Esophagus muscularis mucosa (tissue), 4 donors: Measurements from ENCODE around the gene TEKTIP1.

Experiments used
- EP300 ChIP-seq: sonication (generic); formaldehyde crosslinking; IDR thresholded peaks from one replicate; pipeline ENCODE4 v1.6.1; 2017; ENCODE audit warnings: antibody characterized with exemption
- POLR2A ChIP-seq: fragments of 450-650 bp; IDR thresholded peaks from one replicate; pipeline ENCODE4 v1.6.1; 2017; ENCODE audit warnings: antibody characterized with exemption, moderate library complexity, mild to moderate bottlenecking, low read depth
- POLR2AphosphoS5 ChIP-seq, 2 donors: sonication (generic); formaldehyde crosslinking; IDR thresholded peaks; one replicate each; pipeline ENCODE4 v1.6.1; 2017; ENCODE audit warnings: antibody characterized with exemption in 2 of 2
- TF ChIP-seq, protein P1 (sequence below), 3 experiments: fragments of 200-600 bp in 2 of 3; fragments of 450-650 bp in 1 of 3; sonication (generic) in 2 of 3; IDR thresholded peaks; one replicate each; pipeline ENCODE4 v1.5.1; 2017 to 2019; ENCODE audit warnings: antibody characterized with exemption in 3 of 3, mild to moderate bottlenecking in 2 of 3, moderate library complexity in 1 of 3

DNA sequence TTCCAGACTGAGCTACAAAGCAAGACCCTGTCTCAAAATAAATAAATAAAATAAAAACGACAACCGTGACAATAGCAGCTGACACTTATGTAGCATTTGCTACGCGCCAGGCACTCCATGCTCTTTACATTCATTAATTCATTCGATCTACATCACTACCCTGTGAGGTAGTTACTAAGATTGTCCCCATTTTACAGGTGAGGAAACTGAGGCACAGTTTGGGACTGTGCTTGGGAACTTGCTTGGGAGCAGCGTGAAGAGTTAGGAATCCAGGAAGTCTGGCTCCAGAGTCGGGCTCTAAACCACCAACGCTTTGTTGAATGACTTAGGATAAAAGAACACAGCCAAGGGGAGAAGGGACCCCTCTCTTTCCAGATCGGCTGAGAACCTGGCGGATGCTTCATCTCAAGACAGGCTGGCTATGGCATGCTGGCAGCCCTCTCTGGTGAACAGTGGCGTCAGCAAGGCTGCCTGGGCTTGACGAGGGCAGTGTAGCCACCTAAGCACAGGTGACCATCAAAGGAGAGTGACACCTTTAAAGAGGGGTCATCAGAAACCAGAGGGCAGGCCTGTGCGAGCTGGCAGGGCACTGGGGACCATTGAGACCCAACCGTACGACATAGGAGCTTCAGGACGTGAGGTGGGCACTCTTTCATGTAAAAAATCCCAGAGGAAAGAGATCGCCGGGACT, 39.1 kb upstream of the TEKTIP1 start:
- TF ChIP-seq POLR2AphosphoS5 (IDR thresholded peaks at IDR 0.05), result no peak
- TF ChIP-seq, protein P1, sequence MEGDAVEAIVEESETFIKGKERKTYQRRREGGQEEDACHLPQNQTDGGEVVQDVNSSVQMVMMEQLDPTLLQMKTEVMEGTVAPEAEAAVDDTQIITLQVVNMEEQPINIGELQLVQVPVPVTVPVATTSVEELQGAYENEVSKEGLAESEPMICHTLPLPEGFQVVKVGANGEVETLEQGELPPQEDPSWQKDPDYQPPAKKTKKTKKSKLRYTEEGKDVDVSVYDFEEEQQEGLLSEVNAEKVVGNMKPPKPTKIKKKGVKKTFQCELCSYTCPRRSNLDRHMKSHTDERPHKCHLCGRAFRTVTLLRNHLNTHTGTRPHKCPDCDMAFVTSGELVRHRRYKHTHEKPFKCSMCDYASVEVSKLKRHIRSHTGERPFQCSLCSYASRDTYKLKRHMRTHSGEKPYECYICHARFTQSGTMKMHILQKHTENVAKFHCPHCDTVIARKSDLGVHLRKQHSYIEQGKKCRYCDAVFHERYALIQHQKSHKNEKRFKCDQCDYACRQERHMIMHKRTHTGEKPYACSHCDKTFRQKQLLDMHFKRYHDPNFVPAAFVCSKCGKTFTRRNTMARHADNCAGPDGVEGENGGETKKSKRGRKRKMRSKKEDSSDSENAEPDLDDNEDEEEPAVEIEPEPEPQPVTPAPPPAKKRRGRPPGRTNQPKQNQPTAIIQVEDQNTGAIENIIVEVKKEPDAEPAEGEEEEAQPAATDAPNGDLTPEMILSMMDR (IDR thresholded peaks at IDR 0.05), result no peak
- no peak for TF ChIP-seq POLR2A
- no peak for TF ChIP-seq EP300
